ENCODE measurements around the gene RABGAP1.

RABGAP1 gene

DNA sequence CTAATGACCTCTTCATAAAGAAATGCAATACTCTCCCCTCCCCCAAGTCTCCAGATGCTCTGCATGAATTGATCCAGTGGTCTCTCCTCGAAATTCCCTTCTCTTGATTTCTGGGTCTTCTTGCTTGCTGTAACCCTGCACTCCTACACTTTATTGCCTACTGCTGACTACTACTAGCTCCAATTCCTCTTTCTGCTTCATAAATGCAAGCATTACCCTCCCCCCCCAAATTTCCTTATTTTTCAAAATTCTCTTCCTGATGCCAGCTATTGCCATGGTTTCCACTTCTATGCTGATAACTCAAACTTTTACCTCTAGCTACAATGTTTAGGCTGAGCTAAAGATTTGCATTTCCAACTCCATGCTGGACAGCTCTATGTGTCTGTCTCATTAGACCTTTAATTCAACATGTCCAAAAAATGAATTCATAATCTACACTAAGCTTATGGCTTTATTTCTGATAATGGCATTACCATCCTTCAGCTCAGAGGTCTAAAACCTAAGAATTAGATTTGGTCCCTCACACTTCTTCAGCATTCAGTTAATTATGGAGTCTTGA, 10.9 kb upstream of the RABGAP1 start:
- peaks cover 8% of the 10 kb centered on the region for H3K4me1 ChIP-seq (ENCODE audit: control insufficient read depth, low read depth, low read length)
- peak overlapping the region; percentile 91 for H3K4me3 ChIP-seq (ENCODE audit: low read length)
- peaks cover 6% of the 10 kb centered on the region for H3K36me3 ChIP-seq (ENCODE audit: control insufficient read depth, low read depth, low read length)
- H3K9ac ChIP-seq (ENCODE audit: low read length) = no peak overlapping the region
- no peaks in the 10 kb centered on the region for H3K9me3 ChIP-seq (ENCODE audit: control insufficient read depth, low read depth, low read length)
- H3K27me3 ChIP-seq (ENCODE audit: control insufficient read depth, insufficient read depth, low read length) = no peaks in the 10 kb centered on the region
- no peak overlapping the region for H3K27ac ChIP-seq (ENCODE audit: low read length)

DNA sequence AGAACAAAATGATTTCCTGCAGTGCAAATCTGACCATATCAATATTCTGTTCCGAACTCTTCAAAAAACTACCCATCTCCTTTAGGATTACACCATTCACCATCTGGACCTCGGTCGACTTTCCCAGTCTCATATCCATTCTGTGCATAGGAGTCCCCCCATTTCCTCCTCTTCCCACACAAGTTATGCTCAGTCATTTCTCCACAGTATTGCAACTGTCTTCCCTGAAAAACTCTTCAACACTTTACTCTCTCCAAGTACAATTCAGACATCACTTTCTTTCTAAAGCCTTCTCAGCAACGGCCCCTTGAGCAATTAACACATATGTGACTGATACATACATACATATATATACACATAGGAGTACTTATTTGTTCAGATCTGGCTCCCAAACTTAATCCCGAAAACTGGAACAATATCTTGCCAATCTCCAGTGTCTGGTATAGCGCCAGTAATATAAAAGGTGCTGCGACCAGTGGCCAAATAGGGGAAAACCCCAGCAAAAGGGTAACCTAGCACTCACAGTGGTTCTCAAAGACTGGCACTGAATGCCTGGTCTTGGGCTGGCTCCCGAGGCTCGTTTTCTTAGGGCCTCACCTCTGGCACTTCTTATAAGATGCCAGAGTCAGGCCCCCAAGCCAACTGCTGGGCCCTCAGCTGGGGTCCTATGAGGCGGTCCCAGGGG, 10.1 kb upstream of the RABGAP1 start:
- no peaks in the 10 kb centered on the region for H3K9me3 ChIP-seq (ENCODE audit: control insufficient read depth, low read depth, low read length)
- H3K36me3 ChIP-seq (ENCODE audit: control insufficient read depth, low read depth, low read length) = peaks cover 6% of the 10 kb centered on the region
- H3K27me3 ChIP-seq (ENCODE audit: control insufficient read depth, insufficient read depth, low read length) = no peaks in the 10 kb centered on the region
- H3K4me3 ChIP-seq (ENCODE audit: low read length) = peak overlapping the region; percentile 91
- H3K27ac ChIP-seq (ENCODE audit: low read length) = peak overlapping the region; percentile 52
- H3K4me1 ChIP-seq (ENCODE audit: control insufficient read depth, low read depth, low read length) = peaks cover 8% of the 10 kb centered on the region
- H3K9ac ChIP-seq (ENCODE audit: low read length) = peak overlapping the region; percentile 87

DNA sequence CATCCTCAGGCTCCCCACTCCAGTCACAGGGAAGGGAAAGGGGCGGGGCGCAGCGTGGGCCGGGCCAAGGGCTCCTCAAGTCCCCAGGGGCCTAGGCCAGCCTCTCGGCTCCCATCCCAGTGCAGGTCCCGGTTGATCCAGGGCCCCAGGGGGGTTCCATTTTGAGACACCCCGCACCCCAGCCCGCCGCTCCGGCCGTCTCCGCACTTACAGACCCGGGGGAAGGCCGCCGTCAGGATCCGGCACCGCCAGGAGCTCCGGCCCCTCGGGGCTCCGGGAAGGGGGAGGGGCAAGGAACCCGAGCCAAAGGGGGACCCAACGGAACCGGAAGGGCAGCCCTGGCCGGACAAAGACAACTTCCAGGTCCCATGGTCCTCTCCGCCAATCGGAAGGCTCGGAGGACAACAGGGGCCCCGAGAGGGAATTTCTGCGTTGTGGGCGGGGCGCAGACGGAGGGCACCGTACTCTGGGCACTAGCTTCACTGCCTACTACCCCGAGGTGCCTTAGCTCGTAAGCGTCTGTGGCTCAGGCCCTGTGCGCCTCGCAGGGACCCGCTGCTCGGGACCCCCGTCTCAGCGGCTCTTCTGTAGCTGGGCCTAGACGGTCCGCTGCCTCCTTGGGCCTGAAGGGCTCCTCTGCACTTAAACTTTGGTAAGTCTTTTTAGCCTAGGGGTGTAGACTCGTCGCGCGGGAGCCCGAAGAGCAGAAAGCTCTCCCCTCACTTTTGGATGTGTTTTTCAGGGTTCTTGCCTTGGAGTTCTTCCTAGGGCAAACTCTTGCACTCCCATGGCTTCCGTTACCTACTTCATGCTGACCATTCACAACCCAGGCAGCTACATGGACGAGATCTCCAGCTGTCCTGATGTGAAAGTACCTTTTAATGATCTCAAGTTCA, 9.3 kb upstream of the RABGAP1 start, which contains the start of gene ZBTB26:
TSS of gene ZBTB26 (minus strand) at position 287 of the 896 bp plus-strand sequence. CDS start 11,578 bp downstream, outside the sequence.
- Histone ChIP-seq H3K36me3 (ENCODE audit: control insufficient read depth, low read depth, low read length) (peaks cover 10% of the 10 kb centered on the region), H3K27ac (ENCODE audit: low read length) (peak within 1 kb of the TSS; percentile 52), H3K9me3 (ENCODE audit: control insufficient read depth, low read depth, low read length) (no peaks in the 10 kb centered on the region), H3K27me3 (ENCODE audit: control insufficient read depth, insufficient read depth, low read length) (no peaks in the 10 kb centered on the region), H3K9ac (ENCODE audit: low read length) (peak within 1 kb of the TSS; percentile 87), H3K4me1 (ENCODE audit: control insufficient read depth, low read depth, low read length) (peaks cover 8% of the 10 kb centered on the region), H3K4me3 (ENCODE audit: low read length) (peak within 1 kb of the TSS; percentile 91)

DNA sequence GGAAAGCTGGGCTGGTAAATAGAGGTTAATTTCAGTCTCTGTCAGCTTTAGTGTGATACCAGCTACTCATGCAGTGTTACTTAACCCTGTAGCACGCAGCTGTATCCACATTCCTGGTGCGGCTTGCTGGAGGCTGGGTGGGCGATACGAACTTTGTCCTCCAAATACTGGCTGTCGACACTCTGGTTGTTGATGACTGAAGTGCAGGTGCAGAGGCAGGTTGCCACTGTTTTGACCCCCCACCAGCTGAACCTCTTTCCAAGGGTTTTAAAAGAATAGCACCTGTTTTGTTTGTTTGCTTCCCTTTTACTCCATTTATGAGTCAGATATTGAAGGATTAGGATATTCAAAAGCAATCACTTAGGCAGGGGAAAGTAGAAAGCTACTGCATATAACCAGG, 4.4 kb upstream of the RABGAP1 start:
- H3K36me3 ChIP-seq (ENCODE audit: control insufficient read depth, low read depth, low read length) = peaks cover 18% of the 10 kb centered on the region

DNA sequence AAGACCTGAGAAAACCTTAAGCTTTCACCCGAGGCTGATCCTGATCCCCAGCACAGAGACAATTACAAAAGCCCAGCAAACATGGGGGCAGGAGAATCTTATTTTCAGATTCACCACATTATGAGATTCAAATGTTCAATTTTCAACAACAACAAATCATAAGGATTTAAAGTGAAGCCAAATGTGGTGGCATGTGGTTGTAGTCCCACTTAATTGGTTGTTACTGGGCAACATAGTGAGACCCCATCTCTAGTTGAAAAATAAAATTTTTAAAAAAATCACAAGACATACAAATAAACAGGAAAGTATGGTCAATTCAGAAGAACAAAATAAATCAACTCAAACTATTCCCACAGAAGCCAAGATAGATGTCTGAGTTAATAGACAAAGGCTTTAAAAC, 3.9 kb upstream of the RABGAP1 start:
- Histone ChIP-seq H3K36me3 (ENCODE audit: control insufficient read depth, low read depth, low read length) (peaks cover 18% of the 10 kb centered on the region), H3K4me3 (ENCODE audit: low read length) (no peak overlapping the region), H3K27me3 (ENCODE audit: control insufficient read depth, insufficient read depth, low read length) (no peaks in the 10 kb centered on the region), H3K9ac (ENCODE audit: low read length) (no peak overlapping the region), H3K27ac (ENCODE audit: low read length) (no peak overlapping the region), H3K4me1 (ENCODE audit: control insufficient read depth, low read depth, low read length) (no peaks in the 10 kb centered on the region), H3K9me3 (ENCODE audit: control insufficient read depth, low read depth, low read length) (no peaks in the 10 kb centered on the region)

More for the DNA sequence above, 4.4 kb upstream of the RABGAP1 start:
- no peak overlapping the region for H3K9ac ChIP-seq (ENCODE audit: low read length)
- no peaks in the 10 kb centered on the region for H3K27me3 ChIP-seq (ENCODE audit: control insufficient read depth, insufficient read depth, low read length)
- H3K4me1 ChIP-seq (ENCODE audit: control insufficient read depth, low read depth, low read length) = no peaks in the 10 kb centered on the region
- no peaks in the 10 kb centered on the region for H3K9me3 ChIP-seq (ENCODE audit: control insufficient read depth, low read depth, low read length)
- no peak overlapping the region for H3K4me3 ChIP-seq (ENCODE audit: low read length)
- no peak overlapping the region for H3K27ac ChIP-seq (ENCODE audit: low read length)

DNA sequence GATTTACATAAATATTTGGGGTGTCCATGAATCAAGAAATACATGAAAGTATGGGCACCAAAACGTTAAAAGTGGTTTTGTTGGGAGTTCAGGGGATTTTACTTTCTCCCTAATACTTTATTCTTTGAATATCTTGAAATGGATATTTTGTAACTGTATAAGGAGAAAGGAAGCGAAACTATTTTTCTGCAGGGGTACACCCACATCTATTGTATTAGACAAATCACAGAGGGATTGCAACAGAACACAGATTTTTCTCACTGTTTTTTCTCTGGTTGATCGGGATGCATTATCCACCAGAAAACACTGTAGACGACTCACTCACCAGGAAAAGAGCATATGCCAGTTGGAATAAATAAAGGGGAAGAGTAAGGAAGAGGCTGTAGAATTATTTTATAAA, 1.2 kb upstream of the RABGAP1 start:
- Histone ChIP-seq H3K27me3 (ENCODE audit: control insufficient read depth, insufficient read depth, low read length) (no peaks in the 10 kb centered on the region), H3K4me3 (ENCODE audit: low read length) (no peak overlapping the region), H3K9ac (ENCODE audit: low read length) (no peak overlapping the region), H3K27ac (ENCODE audit: low read length) (no peak overlapping the region), H3K9me3 (ENCODE audit: control insufficient read depth, low read depth, low read length) (no peaks in the 10 kb centered on the region), H3K36me3 (ENCODE audit: control insufficient read depth, low read depth, low read length) (peaks cover 18% of the 10 kb centered on the region), H3K4me1 (ENCODE audit: control insufficient read depth, low read depth, low read length) (no peaks in the 10 kb centered on the region)

DNA sequence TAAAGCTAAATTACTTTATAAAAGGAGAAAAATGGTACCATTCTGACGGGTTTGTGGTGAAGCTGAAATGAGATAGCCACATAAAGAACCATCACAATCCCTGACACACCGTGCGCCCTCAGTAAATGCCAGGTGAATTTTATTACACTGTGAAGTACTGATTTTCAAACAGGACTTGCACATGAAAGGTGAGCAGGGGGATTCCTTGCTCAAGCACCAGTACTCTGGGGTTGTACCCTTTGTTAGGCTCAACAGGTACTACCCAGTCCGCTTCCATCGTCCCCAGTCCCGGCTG, 419 bp upstream of the RABGAP1 start:
- Histone ChIP-seq H3K9me3 (ENCODE audit: control insufficient read depth, low read depth, low read length) (no peaks in the 10 kb centered on the region), H3K4me3 (ENCODE audit: low read length) (peak overlapping the region; percentile 46), H3K27me3 (ENCODE audit: control insufficient read depth, insufficient read depth, low read length) (no peaks in the 10 kb centered on the region), H3K4me1 (ENCODE audit: control insufficient read depth, low read depth, low read length) (peaks cover 3% of the 10 kb centered on the region), H3K27ac (ENCODE audit: low read length) (peak overlapping the region; percentile 22), H3K9ac (ENCODE audit: low read length) (peak overlapping the region; percentile 59), H3K36me3 (ENCODE audit: control insufficient read depth, low read depth, low read length) (peaks cover 18% of the 10 kb centered on the region)

DNA sequence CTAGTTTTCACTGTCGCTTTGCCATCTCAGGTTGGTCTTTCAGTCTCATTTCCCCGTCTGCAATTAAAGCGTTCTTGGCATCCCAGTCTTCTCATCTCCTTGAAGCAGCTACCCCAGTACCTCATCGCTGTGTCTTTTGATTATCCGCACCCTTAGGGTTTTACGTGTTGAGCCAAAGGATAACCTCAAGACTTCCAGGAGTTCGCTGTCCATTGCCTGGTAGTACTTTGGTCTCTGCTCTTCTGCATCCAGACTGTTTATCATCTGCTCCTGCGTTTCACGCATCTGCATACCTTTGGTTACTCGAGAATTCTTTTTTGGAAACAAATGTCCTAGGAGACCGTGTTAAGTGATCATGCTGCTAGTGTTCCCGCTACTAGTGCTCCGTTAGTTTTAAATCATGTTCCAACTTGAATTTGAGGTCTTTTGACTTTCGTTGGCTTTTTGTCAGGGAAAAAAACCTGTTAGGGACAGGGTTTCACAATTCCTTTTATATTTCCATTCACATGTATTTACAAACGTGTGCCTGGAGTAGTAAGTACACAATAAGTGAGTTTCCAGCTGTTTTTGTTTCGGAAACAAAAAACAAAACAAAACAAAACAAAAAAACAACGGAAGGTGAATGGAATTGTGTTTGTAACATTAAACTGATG, 888 bp downstream of the RABGAP1 start:
- Histone ChIP-seq H3K27me3 (ENCODE audit: control insufficient read depth, insufficient read depth, low read length) (no peaks in the 10 kb centered on the region), H3K36me3 (ENCODE audit: control insufficient read depth, low read depth, low read length) (peaks cover 12% of the 10 kb centered on the region), H3K4me3 (ENCODE audit: low read length) (peak overlapping the region; percentile 97), H3K9ac (ENCODE audit: low read length) (peak overlapping the region; percentile 92), H3K9me3 (ENCODE audit: control insufficient read depth, low read depth, low read length) (no peaks in the 10 kb centered on the region), H3K27ac (ENCODE audit: low read length) (peak overlapping the region; percentile 72), H3K4me1 (ENCODE audit: control insufficient read depth, low read depth, low read length) (peaks cover 9% of the 10 kb centered on the region)

DNA sequence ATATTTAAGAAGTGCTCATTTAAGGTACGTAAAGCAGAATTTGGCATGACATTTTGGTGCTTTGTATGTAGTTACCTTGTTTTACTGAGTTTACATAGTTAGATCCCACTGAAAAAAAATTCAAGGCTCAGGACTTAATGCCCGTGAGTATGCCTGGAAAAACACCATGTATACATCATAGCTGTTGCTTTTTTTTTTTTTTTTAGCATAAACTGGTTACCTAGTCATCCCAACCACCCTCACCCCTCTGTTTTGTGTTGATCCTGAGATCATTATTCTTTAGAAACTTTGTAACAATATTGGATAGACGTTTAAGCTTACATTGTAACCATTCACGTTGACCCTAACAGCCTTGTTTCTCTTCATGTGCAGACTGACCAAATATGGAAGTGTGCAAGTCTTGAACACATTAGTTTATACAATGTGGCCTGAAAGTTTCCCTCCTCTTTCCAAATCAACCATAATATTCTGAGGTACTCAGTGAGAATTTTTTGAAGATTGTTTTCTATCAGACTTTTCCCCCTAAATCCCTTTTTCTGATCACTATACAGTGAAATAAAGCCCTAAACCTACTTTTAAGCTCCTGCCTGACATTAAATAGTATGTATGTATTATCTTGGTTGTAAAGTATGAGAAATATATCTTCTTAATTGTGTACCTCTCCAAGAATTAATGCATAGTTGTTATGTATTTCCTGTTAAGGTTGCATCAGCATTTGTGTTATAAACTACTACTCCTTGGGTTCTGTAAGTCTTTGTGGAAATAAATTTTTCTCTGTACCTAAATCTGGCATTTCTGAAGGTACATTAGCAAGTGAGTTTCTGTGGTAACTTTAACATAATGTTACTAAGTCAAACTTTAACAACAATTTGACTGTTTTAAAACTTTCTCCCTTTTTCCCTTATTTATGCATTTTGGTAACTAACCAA, 4.4 kb downstream of the RABGAP1 start:
- no peaks in the 10 kb centered on the region for H3K36me3 ChIP-seq (ENCODE audit: control insufficient read depth, low read depth, low read length)
- H3K9me3 ChIP-seq (ENCODE audit: control insufficient read depth, low read depth, low read length) = no peaks in the 10 kb centered on the region
- no peak overlapping the region for H3K4me3 ChIP-seq (ENCODE audit: low read length)
- H3K27me3 ChIP-seq (ENCODE audit: control insufficient read depth, insufficient read depth, low read length) = no peaks in the 10 kb centered on the region
- no peak overlapping the region for H3K9ac ChIP-seq (ENCODE audit: low read length)
- H3K27ac ChIP-seq (ENCODE audit: low read length) = peak overlapping the region; percentile 31
- H3K4me1 ChIP-seq (ENCODE audit: control insufficient read depth, low read depth, low read length) = peaks cover 22% of the 10 kb centered on the region

DNA sequence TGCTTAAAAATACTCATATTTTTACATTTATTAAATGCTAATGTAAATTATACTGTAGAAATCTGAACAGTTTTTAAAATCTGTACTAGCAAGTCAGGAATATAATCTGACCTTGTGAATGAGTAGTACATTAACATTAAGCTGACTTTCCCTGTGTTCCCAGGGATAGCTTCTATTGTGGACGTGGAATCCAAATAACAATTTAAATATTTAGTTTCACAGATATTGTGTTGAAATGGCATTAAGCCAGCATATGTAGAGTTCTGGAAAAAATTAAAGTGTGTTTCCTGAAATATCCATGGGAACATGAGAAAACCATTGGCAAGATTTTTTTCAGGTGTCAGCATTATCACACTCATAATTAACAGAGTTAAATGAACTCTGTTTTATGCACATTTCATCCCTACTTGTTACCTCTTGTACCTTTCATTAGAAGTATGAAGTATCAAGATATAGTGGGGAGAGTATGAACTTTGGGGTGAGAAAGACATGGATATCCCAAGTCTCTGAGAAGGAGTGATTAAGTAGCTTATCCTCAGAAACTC, 5.7 kb downstream of the RABGAP1 start:
- Histone ChIP-seq H3K4me1 (ENCODE audit: control insufficient read depth, low read depth, low read length) (peaks cover 32% of the 10 kb centered on the region), H3K27ac (ENCODE audit: low read length) (no peak overlapping the region), H3K27me3 (ENCODE audit: control insufficient read depth, insufficient read depth, low read length) (no peaks in the 10 kb centered on the region), H3K9ac (ENCODE audit: low read length) (no peak overlapping the region), H3K4me3 (ENCODE audit: low read length) (no peak overlapping the region), H3K36me3 (ENCODE audit: control insufficient read depth, low read depth, low read length) (no peaks in the 10 kb centered on the region), H3K9me3 (ENCODE audit: control insufficient read depth, low read depth, low read length) (no peaks in the 10 kb centered on the region)

All from iPS-18a (cell line).